OCI-LY1 (cell line): ENCODE measurements around the gene PBX1.

Source experiments
- H2AFZ ChIP-seq: fragments of 200-600 bp; sonication (generic), shearing (Covaris generic); 2 replicates; pipeline ENCODE4 v1.6.0; 2014; ENCODE audit warnings: antibody characterized with exemption, mild to moderate bottlenecking, low read length
- H3F3A ChIP-seq: fragments of 200-600 bp; sonication (generic), shearing (Covaris generic); 2 replicates; pipeline ENCODE4 v1.6.0; 2014; ENCODE audit warnings: mild to moderate bottlenecking, antibody characterized with exemption, low read length, moderate library complexity; ENCODE audit not compliant: insufficient read depth
- H3K27ac ChIP-seq: fragments of 200-600 bp; sonication (generic); 2 replicates; pipeline ENCODE4 v1.5.1; 2014; ENCODE audit warnings: low read length, mixed run types, mild to moderate bottlenecking, low read depth; ENCODE audit not compliant: poor library complexity, severe bottlenecking
- H3K27me3 ChIP-seq: fragments of 200-600 bp; sonication (generic); 2 replicates; pipeline ENCODE4 v1.6.0; 2014; ENCODE audit warnings: antibody characterized with exemption, mild to moderate bottlenecking, low read length, moderate library complexity; ENCODE audit not compliant: insufficient read depth
- H3K36me3 ChIP-seq: fragments of 200-600 bp; sonication (generic); 2 replicates; pipeline ENCODE4 v1.6.1; 2014; ENCODE audit warnings: mild to moderate bottlenecking, antibody characterized with exemption, low read length, moderate library complexity, mixed read lengths; ENCODE audit not compliant: insufficient read depth
- H3K4me1 ChIP-seq: fragments of 200-600 bp; sonication (generic); 2 replicates; pipeline ENCODE4 v1.5.1; 2014; ENCODE audit warnings: mild to moderate bottlenecking, low read length, moderate library complexity; ENCODE audit not compliant: insufficient read depth, severe bottlenecking
- H3K4me2 ChIP-seq: fragments of 200-600 bp; sonication (generic), shearing (Covaris generic); 2 replicates; pipeline ENCODE4 v1.6.1; 2014; ENCODE audit warnings: low read length
- H3K4me3 ChIP-seq: fragments of 200-600 bp; sonication (generic); 2 replicates; pipeline ENCODE4 v1.5.1; 2014; ENCODE audit warnings: low read length, low read depth, mild to moderate bottlenecking, mixed read lengths; ENCODE audit not compliant: poor library complexity, severe bottlenecking
- H3K79me2 ChIP-seq: fragments of 200-600 bp; shearing (Covaris generic); 2 replicates; pipeline ENCODE4 v1.6.1; 2016; ENCODE audit warnings: mixed run types, low read length, mixed read lengths; ENCODE audit not compliant: insufficient read depth
- H3K9ac ChIP-seq: fragments of 200-600 bp; sonication (generic), shearing (Covaris generic); 2 replicates; pipeline ENCODE4 v1.6.1; 2014; ENCODE audit warnings: mild to moderate bottlenecking, low read length, mixed read lengths
- H3K9me2 ChIP-seq: fragments of 200-600 bp; sonication (generic), shearing (Covaris generic); 2 replicates; pipeline ENCODE4 v1.6.1; 2014; ENCODE audit warnings: low read depth, mild to moderate bottlenecking, low read length, mixed read lengths
- H3K9me3 ChIP-seq: fragments of 200-600 bp; shearing (Covaris generic); 2 replicates; pipeline ENCODE4 v1.6.1; 2014; ENCODE audit warnings: low read length, mixed read lengths
- H4K20me1 ChIP-seq: fragments of 200-600 bp; sonication (generic), shearing (Covaris generic); 2 replicates; pipeline ENCODE4 v1.6.0; 2016; ENCODE audit warnings: mild to moderate bottlenecking, low read length; ENCODE audit not compliant: insufficient read depth
- EZH2 ChIP-seq: fragments of 200-600 bp; sonication (generic), shearing (Covaris generic); IDR thresholded peaks from 2 replicates; pipeline ENCODE4 v1.8.0; 2017; ENCODE audit warnings: borderline replicate concordance, mixed run types, mild to moderate bottlenecking, antibody characterized with exemption, low read length, moderate library complexity, mixed read lengths
- TF ChIP-seq, protein P1 (sequence below): fragments of 200-600 bp; sonication (generic), shearing (Covaris generic); IDR thresholded peaks from 2 replicates; pipeline ENCODE4 v1.5.1; 2017; ENCODE audit warnings: mild to moderate bottlenecking, antibody characterized with exemption, low read length, moderate library complexity, mixed read lengths

Gene PBX1

GRCh38 chr1:164723296-164723798 lies 164.4 kb downstream of the PBX1 start:
- Histone ChIP-seq H3K4me3 (no peak overlapping the region), H3K4me2 (no peak overlapping the region)

GRCh38 chr1:164725401-164725800 lies 166.4 kb downstream of the PBX1 start:
- Histone ChIP-seq H3K27ac (no peak overlapping the region), H4K20me1 (no peaks in the 10 kb centered on the region), H3F3A (no peaks in the 10 kb centered on the region), H3K9ac (no peak overlapping the region), H3K4me3 (no peak overlapping the region), H3K36me3 (no peaks in the 10 kb centered on the region), H3K4me2 (no peak overlapping the region), H3K4me1 (no peaks in the 10 kb centered on the region), H2AFZ (no peak overlapping the region), H3K27me3 (no peaks in the 10 kb centered on the region), H3K9me2 (no peaks in the 10 kb centered on the region), H3K79me2 (no peaks in the 10 kb centered on the region), H3K9me3 (no peaks in the 10 kb centered on the region)
- TF ChIP-seq, protein P1, sequence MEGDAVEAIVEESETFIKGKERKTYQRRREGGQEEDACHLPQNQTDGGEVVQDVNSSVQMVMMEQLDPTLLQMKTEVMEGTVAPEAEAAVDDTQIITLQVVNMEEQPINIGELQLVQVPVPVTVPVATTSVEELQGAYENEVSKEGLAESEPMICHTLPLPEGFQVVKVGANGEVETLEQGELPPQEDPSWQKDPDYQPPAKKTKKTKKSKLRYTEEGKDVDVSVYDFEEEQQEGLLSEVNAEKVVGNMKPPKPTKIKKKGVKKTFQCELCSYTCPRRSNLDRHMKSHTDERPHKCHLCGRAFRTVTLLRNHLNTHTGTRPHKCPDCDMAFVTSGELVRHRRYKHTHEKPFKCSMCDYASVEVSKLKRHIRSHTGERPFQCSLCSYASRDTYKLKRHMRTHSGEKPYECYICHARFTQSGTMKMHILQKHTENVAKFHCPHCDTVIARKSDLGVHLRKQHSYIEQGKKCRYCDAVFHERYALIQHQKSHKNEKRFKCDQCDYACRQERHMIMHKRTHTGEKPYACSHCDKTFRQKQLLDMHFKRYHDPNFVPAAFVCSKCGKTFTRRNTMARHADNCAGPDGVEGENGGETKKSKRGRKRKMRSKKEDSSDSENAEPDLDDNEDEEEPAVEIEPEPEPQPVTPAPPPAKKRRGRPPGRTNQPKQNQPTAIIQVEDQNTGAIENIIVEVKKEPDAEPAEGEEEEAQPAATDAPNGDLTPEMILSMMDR = no peak
- TF ChIP-seq EZH2 = no peak

More at GRCh38 chr1:164723296-164723798, 164.4 kb downstream of the PBX1 start:
- TF ChIP-seq, protein P1 = no peak
- no peak for TF ChIP-seq EZH2
- H3K27me3 ChIP-seq = no peaks in the 10 kb centered on the region
- no peak overlapping the region for H2AFZ ChIP-seq
- H3K9me3 ChIP-seq = no peaks in the 10 kb centered on the region
- H4K20me1 ChIP-seq = no peaks in the 10 kb centered on the region
- H3K79me2 ChIP-seq = no peaks in the 10 kb centered on the region
- no peaks in the 10 kb centered on the region for H3K9me2 ChIP-seq
- no peak overlapping the region for H3K27ac ChIP-seq
- no peaks in the 10 kb centered on the region for H3K36me3 ChIP-seq
- no peaks in the 10 kb centered on the region for H3F3A ChIP-seq
- no peaks in the 10 kb centered on the region for H3K4me1 ChIP-seq
- H3K9ac ChIP-seq = no peak overlapping the region

GRCh38 chr1:164726235-164726634 lies 167.3 kb downstream of the PBX1 start:
- Histone ChIP-seq H3F3A (no peaks in the 10 kb centered on the region), H4K20me1 (no peaks in the 10 kb centered on the region), H3K9me3 (no peaks in the 10 kb centered on the region), H3K36me3 (no peaks in the 10 kb centered on the region), H2AFZ (no peak overlapping the region), H3K9me2 (no peaks in the 10 kb centered on the region), H3K27ac (no peak overlapping the region), H3K27me3 (no peaks in the 10 kb centered on the region), H3K4me3 (no peak overlapping the region), H3K9ac (no peak overlapping the region), H3K79me2 (no peaks in the 10 kb centered on the region), H3K4me2 (no peak overlapping the region), H3K4me1 (no peaks in the 10 kb centered on the region)
- TF ChIP-seq, protein P1 = no peak
- TF ChIP-seq EZH2 = no peak
